Stimulated activated CD4-positive, alpha-beta T cell treated with anti-CD3 and anti-CD28 coated beads, Interleukin-4, amount 100 ng/mL, for 4 hours (primary cell): ENCODE data around the gene SEMA4B.
"Not testable (repeated sequence)": the region's sequence is repeated elsewhere in the genome, so short reads cannot be mapped to it uniquely, and the experiment has no call there.

Experiments
- DNase-seq, 2 experiments: peaks; one replicate each; pipeline ENCODE4 v3.0.0-alpha.2; 2020

The SEMA4B gene

GRCh38 chr15:90265271-90266060, 64.3 kb downstream of the SEMA4B start, which contains the start of gene NGRN:
Gene NGRN (plus strand): TSS chr15:90265672. CDS start chr15:90265713, 41 bp downstream.
- DNase-seq = peak; percentile 85 to 90

GRCh38 chr15:90266061-90266431, 64.9 kb downstream of the SEMA4B start:
- DNase-seq = peak; percentile 44 to 45

- peak in 1 of 2 experiments; percentile 15 for DNase-seq
Measured at GRCh38 chr15:90266485-90266884, 65.4 kb downstream of the SEMA4B start.

GRCh38 chr15:90268415-90268814, 67.3 kb downstream of the SEMA4B start:
- no peak for DNase-seq

GRCh38 chr15:90270502-90271150, 69.5 kb downstream of the SEMA4B start:
- DNase-seq = no peak

- DNase-seq = no peak
Measured at GRCh38 chr15:90271459-90272166, 70.5 kb downstream of the SEMA4B start.

GRCh38 chr15:90278467-90278866, 77.3 kb downstream of the SEMA4B start:
- DNase-seq = not testable (repeated sequence)
